Activated CD4-positive, CD25-positive, alpha-beta regulatory T cell treated with anti-CD3 and anti-CD28 coated beads, Interleukin-2, amount 50 U/mL, for 24 hours (primary cell): ENCODE data around the gene FRYL.
"Not testable (repeated sequence)": the region's sequence is repeated elsewhere in the genome, so short reads cannot be mapped to it uniquely, and the experiment has no call there.

Source experiments
- ATAC-seq, 2 donors: fragments of 150-1000 bp; cut with Tn5 transposase; one replicate each; pipeline ENCODE4 v1.10.0; 2021; ENCODE audit warnings: mild to moderate bottlenecking in 1 of 2, moderate library complexity in 1 of 2

The FRYL gene

DNA sequence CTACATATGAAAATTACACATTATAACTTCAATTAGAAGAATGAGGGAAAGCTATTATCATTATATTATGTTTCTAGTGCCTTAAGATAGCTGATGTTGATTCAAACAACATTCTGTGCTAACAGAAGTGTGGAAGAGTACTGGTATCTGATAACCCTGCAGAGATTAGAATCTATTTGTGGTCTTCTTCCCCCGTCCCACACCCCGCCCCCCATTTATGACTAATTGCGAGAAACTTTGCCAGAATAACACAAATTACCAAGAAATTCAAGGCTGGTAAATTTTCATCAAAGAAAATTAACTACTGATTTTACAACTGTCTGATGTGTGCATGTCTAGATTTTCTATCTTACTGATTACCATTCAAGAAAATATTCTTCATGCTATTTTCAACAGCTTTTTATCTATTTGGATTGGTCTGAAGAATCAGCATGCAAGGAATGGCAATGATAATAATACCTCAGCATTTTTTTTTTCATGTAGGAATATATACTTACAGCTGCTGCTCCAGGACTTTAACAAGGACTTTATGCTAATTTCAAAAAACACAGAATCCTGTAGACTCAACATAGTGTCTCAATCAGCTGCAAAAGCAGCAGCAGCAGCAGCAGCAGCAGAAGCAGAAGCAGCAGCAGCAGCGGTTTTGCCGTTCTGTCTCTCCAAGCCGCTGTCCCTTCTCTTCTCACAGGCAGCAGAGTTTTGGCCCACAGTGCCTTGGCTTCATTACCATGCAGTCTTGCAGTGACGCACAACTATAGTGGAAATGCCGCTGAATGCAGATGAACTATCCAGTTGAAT, 126.7 kb downstream of the FRYL start:
- ATAC-seq = peak; percentile 72 to 77

DNA sequence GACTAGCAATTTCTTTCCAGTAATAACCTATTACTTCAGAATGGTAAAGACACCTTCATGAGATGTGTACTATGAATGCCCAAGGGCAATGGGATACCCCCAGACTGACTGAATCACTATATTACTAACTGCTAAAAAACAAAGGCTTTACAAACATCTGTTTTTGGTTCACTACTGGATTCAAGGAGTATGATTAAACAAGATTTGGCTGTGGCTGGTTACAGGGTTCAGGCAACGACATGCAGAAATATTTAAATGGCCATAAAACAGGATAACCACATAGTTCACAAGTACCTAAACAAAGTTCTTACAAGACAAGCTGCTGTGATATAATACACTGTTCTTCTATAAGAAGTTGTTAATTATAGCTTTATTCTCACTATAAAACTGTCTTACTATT, 128.2 kb downstream of the FRYL start:
- ATAC-seq = peak; percentile 33 to 46

DNA sequence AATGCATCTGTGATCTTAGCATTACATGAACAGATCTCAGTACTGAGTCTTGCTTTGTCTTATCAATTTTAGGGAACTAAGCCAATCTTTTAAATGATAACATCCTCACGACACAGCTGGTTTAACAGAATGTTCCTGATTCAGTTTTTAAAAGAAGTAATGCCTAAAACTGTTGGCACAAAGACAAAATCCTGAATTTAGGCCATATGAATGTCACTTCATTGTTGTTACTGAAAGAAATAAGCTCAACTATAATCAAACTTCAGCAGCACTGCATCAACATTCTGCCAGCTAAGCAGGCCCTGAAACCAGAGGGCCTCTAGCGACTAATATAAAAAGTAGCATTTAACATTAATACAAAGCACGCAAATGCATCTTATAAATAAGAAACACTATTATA, 130.6 kb downstream of the FRYL start:
- no peak for ATAC-seq

DNA sequence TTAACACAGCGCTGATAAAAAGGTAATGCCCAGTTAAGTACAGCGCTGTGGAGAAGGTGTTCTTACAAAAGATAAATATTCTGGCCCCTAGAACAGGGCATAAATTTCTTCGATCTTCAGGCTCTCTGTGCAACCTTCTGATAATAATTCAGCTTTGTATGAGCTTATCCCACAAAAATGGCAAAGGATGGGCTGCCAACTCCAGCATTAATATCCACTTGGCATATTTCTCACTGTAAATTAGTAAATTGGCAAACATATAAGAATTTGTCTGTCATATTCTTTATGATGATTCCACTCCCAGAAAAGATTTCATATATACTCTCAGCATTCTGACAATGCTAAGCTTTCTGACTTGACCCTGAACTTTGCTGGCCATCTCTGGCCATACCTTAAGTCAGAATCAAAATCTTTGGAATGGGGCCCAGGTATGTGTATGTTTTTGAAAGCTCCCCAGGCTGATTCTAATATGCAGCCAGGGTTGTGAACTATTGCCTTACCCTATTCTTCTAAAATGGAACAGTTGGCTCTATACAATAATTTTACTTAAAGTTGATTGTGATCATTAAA, 134.8 kb downstream of the FRYL start:
- ATAC-seq = no peak

- no peak for ATAC-seq
Measured at GRCh38 chr4:48642421-48643374, 137.4 kb downstream of the FRYL start.

GRCh38 chr4:48641401-48641800, 138.7 kb downstream of the FRYL start:
- no peak for ATAC-seq

DNA sequence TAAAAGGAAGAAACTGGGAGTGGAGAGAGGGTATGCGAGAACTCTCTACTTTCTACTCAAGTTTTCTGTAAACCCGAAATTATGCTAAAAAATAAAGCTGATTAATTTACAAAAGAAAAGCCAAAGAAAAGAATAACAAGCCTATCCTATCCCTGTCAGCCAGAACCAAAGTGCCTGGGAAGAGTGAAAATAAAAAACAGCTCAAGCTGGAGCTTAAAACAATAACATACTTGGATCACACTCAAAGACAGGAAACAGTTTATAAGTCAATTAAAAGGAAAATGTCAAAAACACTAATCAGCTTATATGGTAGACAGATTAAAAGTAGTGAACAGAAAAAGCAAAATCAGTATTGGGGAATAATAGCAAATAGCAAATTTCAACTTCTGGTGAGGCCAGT, 139.4 kb downstream of the FRYL start:
- ATAC-seq = no peak

DNA sequence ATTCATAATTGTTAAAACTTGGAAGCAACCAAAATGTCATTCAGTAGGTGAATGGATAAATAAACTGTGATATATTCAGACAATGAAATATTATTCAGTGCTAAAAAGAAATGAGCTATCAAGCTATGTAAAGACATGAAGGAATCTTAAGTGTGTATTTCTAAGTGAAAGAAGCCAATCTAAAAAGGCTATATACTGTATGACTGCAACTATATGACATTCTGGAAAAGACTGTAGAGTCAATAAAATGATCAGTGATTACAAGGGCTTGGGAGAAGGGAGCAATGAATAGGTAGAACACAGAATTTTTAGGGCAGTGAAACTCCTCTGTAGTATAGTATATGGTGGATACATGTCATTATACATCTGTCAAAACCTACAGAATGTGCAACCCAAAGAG, 139.9 kb downstream of the FRYL start:
- ATAC-seq = no peak

DNA sequence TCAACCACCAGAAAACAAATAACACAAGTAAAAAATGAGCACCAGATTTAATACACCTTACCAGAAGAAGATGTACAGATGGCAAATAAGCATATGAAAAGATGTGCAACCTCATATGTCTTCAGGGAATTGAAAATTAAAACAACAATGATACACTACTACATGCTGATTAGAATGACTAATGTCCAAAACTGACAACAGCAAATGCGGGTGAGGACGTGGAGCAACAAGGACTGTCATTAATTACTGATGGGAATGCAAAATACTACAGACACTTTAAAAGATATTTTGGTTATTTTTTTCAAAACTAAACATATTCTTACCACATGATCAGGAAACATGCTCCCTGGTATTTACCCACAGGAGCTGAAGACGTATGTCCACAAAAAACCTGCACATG, 140.3 kb downstream of the FRYL start:
- no peak for ATAC-seq

DNA sequence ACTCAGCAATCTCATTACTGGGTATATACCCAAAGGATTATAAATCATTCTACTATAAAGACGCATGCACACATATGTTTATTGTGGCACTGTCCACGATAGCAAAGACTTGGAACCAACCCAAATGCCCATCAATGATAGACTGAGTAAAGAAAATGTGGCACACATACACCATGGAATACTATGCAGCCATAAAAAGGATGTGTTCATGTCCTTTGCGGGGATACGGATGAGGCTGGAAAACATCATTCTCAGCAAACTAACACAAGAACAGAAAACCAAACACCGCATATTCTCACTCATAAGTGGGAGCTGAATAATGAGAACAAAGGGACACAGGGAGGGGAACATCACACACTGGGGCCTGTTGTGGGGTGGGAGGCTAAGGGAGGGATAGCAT, 141.5 kb downstream of the FRYL start:
- not testable (repeated sequence) for ATAC-seq

DNA sequence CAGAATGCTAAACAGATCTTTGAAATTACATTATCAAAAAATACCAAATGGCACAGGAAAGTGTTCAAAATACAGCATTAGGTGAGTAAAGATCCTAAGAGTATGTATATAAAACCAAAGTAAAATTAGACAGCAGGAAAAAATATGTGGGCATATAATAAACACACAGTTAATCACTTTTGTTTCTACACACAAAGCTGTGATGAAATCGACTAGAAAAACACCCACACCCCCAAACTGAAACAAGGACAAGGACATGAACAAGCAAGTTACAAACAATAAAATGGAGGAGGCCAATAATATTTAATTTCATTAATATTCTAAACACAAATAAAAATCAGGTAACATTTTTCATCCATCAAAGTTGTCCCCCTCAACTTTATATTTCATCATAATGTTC, 143.2 kb downstream of the FRYL start:
- ATAC-seq = no peak

DNA sequence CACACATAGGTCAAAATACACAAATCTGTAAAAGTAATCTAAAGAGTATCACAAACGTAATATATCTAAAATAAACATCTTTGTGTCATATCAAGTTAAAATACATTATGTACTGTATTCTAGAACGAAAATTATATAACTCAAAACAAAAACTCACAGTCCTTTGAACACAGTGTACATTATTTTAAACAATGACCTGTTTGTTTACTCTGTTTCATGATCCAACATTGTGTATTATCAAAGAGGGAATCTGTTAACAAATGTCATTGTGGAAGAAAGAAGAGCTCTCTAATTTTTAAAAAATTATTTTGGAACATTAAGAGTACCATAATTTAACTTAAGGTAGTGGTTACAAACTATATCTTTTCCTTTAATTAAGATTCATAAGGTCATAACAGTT, 144.1 kb downstream of the FRYL start:
- ATAC-seq = no peak

DNA sequence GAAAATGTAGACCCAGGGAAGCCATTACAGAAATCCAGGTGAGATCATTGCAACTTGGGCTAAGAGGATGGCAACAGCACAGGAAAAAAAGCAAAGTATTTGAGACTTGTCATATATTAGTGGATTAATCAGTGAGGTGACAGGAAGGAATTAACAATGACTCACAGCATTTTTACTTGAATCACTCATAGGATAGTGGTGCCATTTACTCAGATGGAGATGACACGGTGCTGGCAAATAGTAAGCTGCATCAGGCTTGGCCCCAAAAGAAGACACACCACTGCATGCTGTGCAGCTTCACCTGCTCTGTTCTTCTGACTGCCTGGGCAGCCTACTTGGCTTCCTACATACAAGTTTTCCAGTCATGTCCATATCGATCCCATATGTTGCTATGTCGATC, 144.8 kb downstream of the FRYL start:
- ATAC-seq = peak; percentile 99 to 100

DNA sequence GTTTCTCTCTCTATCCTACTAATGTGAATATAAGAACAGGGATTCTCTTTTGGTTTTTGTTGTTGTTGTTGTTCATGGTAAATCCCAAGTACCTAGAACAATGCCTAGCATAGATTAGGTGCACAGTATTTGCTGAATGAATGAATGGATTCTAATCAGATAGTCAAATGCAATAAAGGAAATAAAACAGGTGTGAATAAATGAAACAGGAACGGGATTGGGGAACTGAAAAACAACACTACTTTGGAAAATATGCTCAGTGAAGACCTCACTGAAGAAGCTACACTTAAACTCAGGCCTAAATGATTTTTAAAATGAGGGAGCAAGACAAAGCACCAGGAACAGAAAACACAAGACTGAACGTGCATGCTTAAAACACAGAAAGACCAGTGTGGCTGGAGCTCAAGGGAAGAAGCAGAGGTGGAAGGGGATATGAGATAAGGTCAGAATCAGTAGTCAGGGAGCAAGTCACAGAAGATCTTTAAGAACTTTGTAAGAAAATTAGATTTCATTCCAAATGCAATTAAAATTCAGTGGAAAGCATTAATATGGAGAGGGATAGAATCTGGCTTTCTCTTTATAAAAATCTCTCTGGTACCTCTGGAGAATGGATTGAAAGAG, 145.3 kb downstream of the FRYL start:
- ATAC-seq = no peak

- no peak for ATAC-seq
Measured at GRCh38 chr4:48633657-48634056, 146.4 kb downstream of the FRYL start.

DNA sequence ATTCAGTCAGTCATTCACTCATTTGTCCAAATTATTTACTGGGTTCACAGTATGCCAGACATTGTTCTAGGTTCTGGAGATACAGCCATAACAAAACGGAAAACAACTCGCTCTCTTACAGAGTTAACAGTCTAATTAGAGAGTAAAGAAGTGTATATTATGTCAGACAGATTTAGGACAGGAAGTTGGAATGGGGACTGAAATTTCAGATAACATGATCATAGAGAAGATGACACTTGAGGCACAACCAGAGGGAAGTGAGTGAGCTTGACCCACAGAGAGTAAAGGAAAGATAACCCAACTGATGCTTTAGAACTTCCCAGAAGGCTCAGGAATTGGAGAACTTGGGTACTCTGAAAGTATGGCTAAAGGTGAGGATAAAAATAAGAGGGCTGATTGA, 150.6 kb downstream of the FRYL start:
- ATAC-seq = no peak

DNA sequence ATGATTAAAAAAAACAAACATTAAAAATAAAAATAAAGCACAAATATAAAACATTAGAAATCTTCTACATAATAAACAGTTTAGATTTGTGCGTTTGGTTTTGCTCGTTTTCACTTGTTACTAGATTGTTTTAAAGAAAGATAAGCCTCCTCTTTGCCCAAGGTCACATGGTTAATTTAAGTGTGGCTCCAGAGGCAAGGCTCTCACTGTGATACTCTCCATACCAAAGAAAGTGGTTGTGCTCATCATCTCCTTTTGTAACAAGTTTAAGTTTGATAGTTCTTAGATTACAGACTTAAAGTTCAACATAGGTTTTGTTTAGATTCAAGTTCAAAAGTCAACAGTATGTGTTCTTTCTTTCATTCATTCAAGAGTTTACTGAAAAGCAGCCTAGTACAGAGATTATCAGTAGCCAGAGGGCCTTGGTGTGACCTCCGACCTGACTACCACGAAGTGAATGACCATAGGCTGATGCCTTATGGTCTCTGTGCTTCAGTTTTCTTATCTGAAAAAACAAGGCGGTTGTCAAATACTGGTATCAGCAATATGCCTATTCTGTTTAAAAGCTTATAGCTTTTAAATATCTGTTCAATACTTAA, 156.8 kb downstream of the FRYL start:
- ATAC-seq = no peak

DNA sequence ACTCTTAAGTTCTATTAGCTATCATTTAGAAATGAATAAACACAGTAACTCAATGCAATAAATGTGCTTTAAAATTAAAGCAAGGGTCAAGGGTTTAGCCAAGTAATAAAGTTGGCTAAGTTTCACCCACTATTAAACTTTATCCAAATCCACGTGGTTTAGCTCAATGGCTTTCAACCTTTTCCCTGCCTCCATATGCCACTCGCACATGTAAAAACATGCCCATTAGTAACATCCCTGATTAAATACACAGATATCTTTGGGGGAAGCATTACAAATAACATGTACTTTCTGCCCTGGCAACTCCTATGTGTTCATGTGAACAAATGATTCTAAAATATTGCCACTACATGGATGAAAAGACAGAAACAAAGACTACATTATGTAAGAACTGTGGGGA, 159.2 kb downstream of the FRYL start:
- no peak for ATAC-seq

DNA sequence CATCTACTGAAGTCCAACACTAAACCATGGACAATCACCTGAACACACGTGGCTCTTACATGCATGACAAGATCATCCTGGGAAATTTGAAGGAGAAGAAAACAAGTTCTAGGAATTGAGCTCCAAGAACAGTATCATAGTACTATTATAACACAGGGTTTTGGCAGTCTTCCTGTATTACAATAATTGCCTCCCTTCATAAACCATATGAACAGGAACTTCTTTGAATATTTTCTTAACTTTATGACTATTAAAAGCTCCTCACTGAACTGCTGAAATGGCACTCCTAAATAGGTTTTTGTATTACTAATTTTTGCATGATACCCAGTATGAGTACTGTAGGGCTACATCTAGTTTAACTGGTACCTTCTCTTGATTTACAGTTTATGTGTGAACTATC, 160.0 kb downstream of the FRYL start:
- no peak for ATAC-seq

DNA sequence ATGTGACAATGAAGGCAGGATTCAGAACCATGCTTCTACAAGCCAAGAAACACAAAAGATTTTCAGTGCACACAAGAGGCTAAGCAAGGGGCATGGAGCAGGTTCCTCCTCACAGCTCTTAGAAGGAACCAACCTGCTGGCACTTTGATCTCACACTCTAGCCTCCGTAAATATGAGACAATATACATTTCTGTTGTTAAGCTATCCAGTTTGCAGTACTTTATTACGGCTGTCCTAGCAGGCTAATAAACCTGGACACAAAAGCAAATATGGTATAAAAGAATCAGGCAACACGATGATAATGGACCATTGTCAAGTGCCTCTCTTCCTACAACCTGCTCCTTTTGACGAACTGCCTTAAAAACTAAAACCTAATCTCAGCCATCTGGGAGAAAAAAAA, 175.6 kb downstream of the FRYL start:
- ATAC-seq = no peak

- ATAC-seq = no peak
Measured at GRCh38 chr4:48604041-48604440, 176.0 kb downstream of the FRYL start.

- ATAC-seq = no peak
Measured at GRCh38 chr4:48603366-48604003, 176.6 kb downstream of the FRYL start.
